Endothelial cell of umbilical vein (primary cell): ENCODE data around the gene CARD9. TPM values are rescaled to one million over a fixed set of nuclear protein-coding genes. Genes with fewer than 3 reads are reported as not detected.

ENCODE experiments used
- BruUV-seq: library from RNA; stranded (reverse); fragments of 400-500 nt; replicated peaks from 2 replicates; lab custom pipeline; 2021; lab: Mats Ljungman, UMichigan
- CTCF ChIA-PET: fragments of 300-600, 350-600 bp; sonication (Branson Sonifier 250); formaldehyde crosslinking; loops from one replicate; lab custom pipeline; 2021; ENCODE audit warnings: antibody characterized with exemption, inconsistent platforms; lab: Charles Lee
- POLR2A ChIA-PET: fragments of 300-600, 350-600 bp; sonication (Branson Sonifier 250); formaldehyde crosslinking; loops from one replicate; lab custom pipeline; 2021; ENCODE audit warnings: antibody characterized with exemption, inconsistent platforms; lab: Charles Lee
- DNase-seq: peaks from one replicate; pipeline ENCODE4 v3.0.0-alpha.2; 2011; ENCODE audit warnings: low read depth, low spot score
- FAIRE-seq: peaks from 2 replicates; lab custom pipeline; 2011; peaks lifted over from hg19 to GRCh38; lab: Jason Lieb, UNC
- H2AFZ ChIP-seq: 2 replicates; pipeline ENCODE4 v1.6.0; 2012; ENCODE audit warnings: low read depth, low read length, control low read depth, inconsistent platforms
- H3K27ac ChIP-seq: 2 replicates; pipeline ENCODE4 v1.5.1; 2011; ENCODE audit warnings: low read depth, mild to moderate bottlenecking, control low read depth, low read length, moderate library complexity; ENCODE audit not compliant: insufficient read depth
- H3K27me3 ChIP-seq, 2 experiments: 2 replicates each; pipeline versions ENCODE4 v1.6.0 to v1.6.1; 2011; ENCODE audit warnings: low read length in 2 of 2, mixed read lengths in 1 of 2; ENCODE audit not compliant: control insufficient read depth in 2 of 2, insufficient read depth in 2 of 2
- H3K36me3 ChIP-seq, 2 experiments: 2 replicates in 1 of 2; 3 replicates in 1 of 2; pipeline ENCODE4 v1.5.1; 2011; ENCODE audit warnings: low read length in 2 of 2, mild to moderate bottlenecking in 1 of 2, moderate library complexity in 1 of 2; ENCODE audit not compliant: control insufficient read depth in 2 of 2, insufficient read depth in 2 of 2; ENCODE audit errors: extremely low read depth in 1 of 2
- H3K4me1 ChIP-seq: 3 replicates; pipeline ENCODE4 v1.5.1; 2011; ENCODE audit warnings: mild to moderate bottlenecking, low read length; ENCODE audit not compliant: control insufficient read depth, insufficient read depth; ENCODE audit errors: extremely low read depth
- H3K4me2 ChIP-seq: 2 replicates; pipeline ENCODE4 v1.6.1; 2011; ENCODE audit warnings: low read length, control low read depth, mixed read lengths; ENCODE audit not compliant: insufficient read depth
- H3K4me3 ChIP-seq, 3 experiments: fragments of 200-600 bp in 1 of 3; sonication (generic), shearing (Covaris generic) in 1 of 3; replicated peaks in 1 of 3; 2 replicates each; pipeline ENCODE4 v1.5.1; 2011 to 2016; ENCODE audit warnings: control low read depth in 3 of 3, low read length in 3 of 3, mild to moderate bottlenecking in 2 of 3, inconsistent platforms in 1 of 3, low read depth in 1 of 3, moderate library complexity in 1 of 3; ENCODE audit not compliant: insufficient read depth in 1 of 3
- H3K79me2 ChIP-seq: 2 replicates; pipeline ENCODE4 v1.6.0; 2012; ENCODE audit warnings: low read length, inconsistent platforms; ENCODE audit not compliant: control insufficient read depth, insufficient read depth
- H3K9ac ChIP-seq: replicated peaks from 2 replicates; pipeline ENCODE3; 2011; ENCODE audit warnings: low read length, control low read depth; ENCODE audit not compliant: insufficient read depth; ENCODE audit errors: extremely low read depth
- H3K9me1 ChIP-seq: replicated peaks from 3 replicates; pipeline ENCODE4 v1.6.0; 2011; ENCODE audit warnings: mild to moderate bottlenecking, low read length; ENCODE audit not compliant: control insufficient read depth, insufficient read depth; ENCODE audit errors: extremely low read depth
- H3K9me3 ChIP-seq: replicated peaks from 2 replicates; pipeline ENCODE4 v1.5.1; 2012; ENCODE audit warnings: low read length, inconsistent platforms; ENCODE audit not compliant: control insufficient read depth, insufficient read depth
- H4K20me1 ChIP-seq: replicated peaks from 2 replicates; pipeline ENCODE3; 2011; ENCODE audit warnings: mild to moderate bottlenecking, low read length; ENCODE audit not compliant: control insufficient read depth, insufficient read depth; ENCODE audit errors: extremely low read depth
- CTCF ChIP-seq, 2 donors: IDR thresholded peaks; 1 replicate in 1 of 2; 2 replicates in 1 of 2; pipeline ENCODE4 v1.5.1; 2011; ENCODE audit warnings: low read length in 2 of 2, mild to moderate bottlenecking in 2 of 2, moderate library complexity in 2 of 2, control low read depth in 1 of 2, inconsistent platforms in 1 of 2, low read depth in 1 of 2; ENCODE audit not compliant: insufficient read depth in 1 of 2; ENCODE audit errors: extremely low read depth in 1 of 2
- EZH2 ChIP-seq: IDR thresholded peaks from 2 replicates; pipeline ENCODE4 v1.6.1; 2012; ENCODE audit warnings: borderline replicate concordance, low read depth, mild to moderate bottlenecking, moderate library complexity, low read length, inconsistent platforms; ENCODE audit not compliant: severe bottlenecking
- FOS ChIP-seq: IDR thresholded peaks from 2 replicates; pipeline ENCODE4 v1.6.1; 2011; ENCODE audit warnings: mild to moderate bottlenecking, low read length, moderate library complexity, borderline replicate concordance; ENCODE audit not compliant: insufficient read depth
- GATA2 ChIP-seq: IDR thresholded peaks from 2 replicates; pipeline ENCODE4 v1.7.0; 2011; ENCODE audit warnings: low read depth, mild to moderate bottlenecking, moderate library complexity, mixed read lengths, low read length; ENCODE audit not compliant: insufficient read length, insufficient read depth
- JUN ChIP-seq: IDR thresholded peaks from 2 replicates; pipeline ENCODE4 v1.6.1; 2011; ENCODE audit warnings: borderline replicate concordance, low read depth; ENCODE audit not compliant: insufficient read length, insufficient read depth
- MAX ChIP-seq: IDR thresholded peaks from 2 replicates; pipeline ENCODE4 v1.6.1; 2011; ENCODE audit not compliant: insufficient read depth, insufficient read length
- MYC ChIP-seq: IDR thresholded peaks from one replicate; pipeline ENCODE4 v1.6.1; 2011; ENCODE audit warnings: mild to moderate bottlenecking, low read depth, low read length
- POLR2A ChIP-seq: IDR thresholded peaks from 2 replicates; pipeline ENCODE4 v1.6.1; 2012; ENCODE audit warnings: low read depth, mild to moderate bottlenecking, control low read depth, low read length
- POLR2AphosphoS5 ChIP-seq: IDR thresholded peaks from 2 replicates; pipeline ENCODE4 v1.6.1; 2012; ENCODE audit warnings: low read depth, mild to moderate bottlenecking, control low read depth, low read length, moderate library complexity; ENCODE audit not compliant: insufficient read depth
- dilution Hi-C: fragments of 300-500 bp; cut with MboI; formaldehyde crosslinking; loops from one replicate; pipeline ENCODE4 v1.15.0; 2019; ENCODE audit warnings: low sequenced_read_pairs; ENCODE audit not compliant: extremely low pct_ligation_motif_present
- intact Hi-C: fragments of 100-400 bp; cut with micrococcal nuclease; formaldehyde crosslinking; loops from one replicate; pipeline ENCODE4 v1.10.0; 2022
- polyA plus RNA-seq, 4 experiments: library from polyadenylated mRNA; depleted of rRNA in 3 of 4; stranded (reverse) in 3 of 4; unstranded in 1 of 4; fragments of >200 nt; gene quantifications; 2 replicates each; pipeline versions ENCODE4 v1.2.1 to v1.2.3, GENCODE V29; 2011 to 2012; ENCODE audit warnings: missing spikeins in 1 of 4
- total RNA-seq: library from RNA; stranded (reverse); gene quantifications from 2 replicates; pipeline ENCODE4 v1.2.3, GENCODE V29; 2021

CARD9 gene
- total and polyA plus RNA-seq, 2 donors (not counting 3 experiments of a cell fraction or from before 2014, with no cell fraction given), result 0.22 to 0.71 TPM

GRCh38 chr9:136361754-136362449, 11.6 kb downstream of the CARD9 start:
- POLR2A ChIA-PET, result no interaction called here
- intact Hi-C loops, result loop anchor here (2.0 kb wide), 1 partner anchor 351 kb away; the partner anchor contains the start of gene DIPK1B
- no peak for FAIRE-seq
- DNase-seq, result no peak
- dilution Hi-C loops, result no loop called here
- BruUV-seq, result no TSS peak
- Histone ChIP-seq H2AFZ (no peak overlapping the region), H3K9ac (no peak overlapping the region), H3K27ac (no peak overlapping the region), H3K79me2 (peaks cover 3% of the 10 kb centered on the region), H3K4me1 (peaks cover 7% of the 10 kb centered on the region), H3K27me3 (no peaks in the 10 kb centered on the region), H3K36me3 (peaks cover 0 to 3% of the 10 kb centered on the region in 2 experiments), H3K4me3 (no peak overlapping the region), H3K9me3 (no peaks in the 10 kb centered on the region), H4K20me1 (no peaks in the 10 kb centered on the region), H3K4me2 (no peak overlapping the region), H3K9me1 (no peaks in the 10 kb centered on the region)
- CTCF ChIA-PET, result interaction anchor here (2.4 kb wide), 1 partner anchor 17 kb away, joined by 25 read pairs; no protein-coding TSS in a partner anchor
- TF ChIP-seq MAX (no peak), MYC (no peak), POLR2AphosphoS5 (no peak), POLR2A (no peak), CTCF (IDR thresholded peaks at IDR 0.05; ENCODE audit: extremely low read depth in 1 of 2, insufficient read depth in 1 of 2, low read depth in 1 of 2, low read length in 2 of 2) (no peak), FOS (no peak), GATA2 (no peak), JUN (no peak), EZH2 (no peak)
